GM21737 (cell line): ENCODE measurements around the gene ASCL2.

Experiments used
- ATAC-seq: cut with Tn5 transposase; IDR thresholded peaks from one replicate; pipeline ENCODE4 v1.9.1; 2021; ENCODE audit warnings: mild to moderate bottlenecking, moderate library complexity; ENCODE audit not compliant: unreplicated experiment

The ASCL2 gene

GRCh38 chr11:2309251-2310072, 39.1 kb upstream of the ASCL2 start:
- ATAC-seq, result no peak

DNA sequence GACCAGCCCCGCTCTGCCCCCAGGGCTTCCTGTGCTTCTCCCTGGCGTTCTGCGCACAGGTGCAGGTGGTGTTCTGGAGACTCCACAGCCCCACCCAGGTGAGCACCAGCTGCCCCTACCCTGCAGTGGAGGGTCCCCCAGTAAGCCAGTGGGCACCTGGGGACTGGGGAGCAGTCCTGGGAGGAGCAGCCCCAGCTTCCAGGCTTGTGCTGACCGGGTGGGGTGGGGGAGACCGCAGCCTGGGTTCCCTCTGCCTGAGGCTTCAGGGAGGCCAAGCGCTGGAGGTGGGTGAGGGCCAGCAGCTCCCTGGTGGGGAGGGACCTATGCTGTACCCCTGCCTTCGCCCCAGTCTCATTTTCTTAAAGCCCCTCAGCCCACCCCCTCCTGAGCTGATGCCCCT, 38.3 kb upstream of the ASCL2 start:
- no peak for ATAC-seq

DNA sequence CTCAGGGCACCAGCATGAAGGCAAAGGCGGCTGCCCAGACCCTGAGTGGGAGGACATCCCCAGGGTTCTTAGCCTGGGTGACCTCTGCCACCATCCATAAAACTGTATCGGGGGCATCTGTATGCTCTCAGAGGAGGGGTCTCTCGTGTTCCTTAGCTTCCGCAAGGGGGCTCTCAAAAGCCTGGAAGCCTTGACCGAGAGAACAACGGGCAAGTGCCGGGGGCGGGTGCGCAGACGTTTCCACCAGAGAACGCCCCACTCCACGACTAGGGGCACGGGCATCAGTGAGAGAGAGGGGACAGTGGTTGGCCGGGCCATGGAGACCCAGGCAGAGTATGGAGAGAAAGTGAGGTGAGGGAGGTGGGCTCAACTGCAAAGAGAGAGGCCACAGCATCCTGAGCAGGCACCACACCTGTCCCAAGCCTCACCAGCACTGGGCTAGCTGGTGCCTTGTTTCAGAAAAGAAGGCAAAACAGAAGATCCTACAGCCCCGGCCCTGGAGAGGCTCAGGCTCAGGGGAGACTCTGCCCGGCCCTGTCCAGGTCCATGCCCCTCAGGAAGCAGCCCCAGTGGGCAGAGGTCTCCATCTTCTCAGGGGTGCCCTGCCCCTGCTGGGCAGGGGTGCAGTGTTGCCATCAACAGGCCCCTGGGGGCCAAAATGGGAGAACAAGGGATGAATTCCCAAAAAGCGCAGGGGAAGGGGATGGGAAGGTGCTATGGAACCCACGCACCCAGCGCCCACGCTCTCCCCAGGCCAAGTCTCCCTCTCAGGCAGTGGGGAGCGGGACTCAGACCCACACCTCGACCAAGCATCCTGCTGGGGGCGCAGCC, 37.3 kb upstream of the ASCL2 start:
- ATAC-seq, result no peak

DNA sequence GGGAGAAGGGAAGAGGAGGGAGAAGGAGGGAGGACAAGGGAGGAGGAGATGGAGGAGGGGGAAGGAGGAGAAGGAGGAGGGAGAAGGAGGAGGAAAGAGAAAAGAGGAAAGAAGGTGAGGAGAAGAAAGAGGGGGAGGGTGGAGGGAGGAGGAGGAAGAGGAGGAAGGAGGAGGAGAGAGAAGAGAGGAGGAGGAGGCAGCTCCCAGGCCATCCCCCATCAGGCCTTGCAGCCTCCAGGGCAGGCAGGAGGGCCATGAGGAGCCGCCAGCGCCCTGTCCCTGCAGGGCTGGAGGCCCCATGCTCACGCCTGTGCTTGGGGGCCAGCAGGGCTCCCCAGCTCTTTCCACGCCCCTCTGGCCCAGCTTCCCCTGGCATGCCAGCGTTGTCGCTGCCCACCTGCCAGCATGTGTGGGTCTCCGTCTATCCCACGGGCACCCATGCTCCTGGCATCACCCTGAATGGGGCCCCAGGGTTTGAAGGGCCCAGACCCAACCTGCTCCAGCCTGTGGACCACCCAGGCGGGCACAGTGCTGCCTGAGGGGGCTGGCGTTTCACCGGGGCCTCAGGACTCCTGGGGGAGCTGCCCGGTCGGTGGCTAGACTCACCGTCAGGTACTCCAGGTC, 36.6 kb upstream of the ASCL2 start:
- no peak for ATAC-seq

DNA sequence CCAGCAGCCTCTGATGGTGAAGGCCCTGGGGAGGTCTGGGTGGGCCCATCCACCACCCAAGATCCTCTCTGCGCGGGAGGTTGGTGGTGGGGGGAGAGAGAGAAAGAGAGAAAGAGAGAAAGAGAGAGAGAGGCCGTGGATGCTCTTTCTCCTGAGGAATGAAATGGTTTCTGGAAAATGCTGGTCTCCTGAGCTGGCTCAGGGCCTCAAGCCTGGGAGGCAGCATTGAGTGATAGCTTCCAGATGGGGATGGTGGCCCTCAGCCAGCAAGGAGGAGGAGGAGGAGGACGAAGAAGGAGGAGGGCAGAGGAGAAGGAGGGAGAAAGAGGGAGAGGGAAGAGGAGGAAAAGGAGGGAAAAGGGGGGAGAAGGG, 36.0 kb upstream of the ASCL2 start:
- no peak for ATAC-seq

- no peak for ATAC-seq
Measured at GRCh38 chr11:2305788-2306451, 35.5 kb upstream of the ASCL2 start.

DNA sequence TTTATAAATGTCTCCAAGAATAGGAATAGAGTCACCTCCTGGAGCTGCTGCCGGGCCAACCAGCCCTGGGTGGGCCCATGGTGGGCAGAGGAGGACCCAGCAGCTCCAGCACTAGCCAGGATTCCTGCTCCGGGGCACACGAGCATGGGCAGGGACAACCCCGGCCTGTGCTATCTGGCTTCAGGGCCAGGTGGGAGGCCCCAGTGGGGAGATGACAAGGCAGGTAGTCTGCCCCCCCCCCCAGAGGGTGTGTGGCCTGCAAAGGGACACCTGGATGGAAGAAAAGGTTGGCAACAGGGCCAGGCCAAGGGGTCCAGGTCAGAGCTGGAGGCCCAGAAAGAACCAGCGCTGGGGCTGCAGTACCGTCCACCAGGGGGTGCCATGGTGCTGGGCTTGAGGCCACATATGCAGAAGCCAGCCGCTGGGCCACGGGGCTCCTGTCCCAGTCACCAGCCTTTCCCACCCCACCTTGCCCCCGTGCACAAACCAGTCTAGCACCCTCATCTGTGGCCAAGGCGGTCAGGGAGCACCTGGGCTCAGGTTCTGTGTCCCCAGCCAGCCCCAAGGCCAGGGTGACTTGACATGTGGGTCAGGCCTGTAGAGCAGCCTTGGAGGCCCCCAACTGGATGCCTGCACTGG, 34.9 kb upstream of the ASCL2 start:
- ATAC-seq, result no peak

- ATAC-seq, result no peak
Measured at GRCh38 chr11:2304506-2305139, 34.2 kb upstream of the ASCL2 start.

DNA sequence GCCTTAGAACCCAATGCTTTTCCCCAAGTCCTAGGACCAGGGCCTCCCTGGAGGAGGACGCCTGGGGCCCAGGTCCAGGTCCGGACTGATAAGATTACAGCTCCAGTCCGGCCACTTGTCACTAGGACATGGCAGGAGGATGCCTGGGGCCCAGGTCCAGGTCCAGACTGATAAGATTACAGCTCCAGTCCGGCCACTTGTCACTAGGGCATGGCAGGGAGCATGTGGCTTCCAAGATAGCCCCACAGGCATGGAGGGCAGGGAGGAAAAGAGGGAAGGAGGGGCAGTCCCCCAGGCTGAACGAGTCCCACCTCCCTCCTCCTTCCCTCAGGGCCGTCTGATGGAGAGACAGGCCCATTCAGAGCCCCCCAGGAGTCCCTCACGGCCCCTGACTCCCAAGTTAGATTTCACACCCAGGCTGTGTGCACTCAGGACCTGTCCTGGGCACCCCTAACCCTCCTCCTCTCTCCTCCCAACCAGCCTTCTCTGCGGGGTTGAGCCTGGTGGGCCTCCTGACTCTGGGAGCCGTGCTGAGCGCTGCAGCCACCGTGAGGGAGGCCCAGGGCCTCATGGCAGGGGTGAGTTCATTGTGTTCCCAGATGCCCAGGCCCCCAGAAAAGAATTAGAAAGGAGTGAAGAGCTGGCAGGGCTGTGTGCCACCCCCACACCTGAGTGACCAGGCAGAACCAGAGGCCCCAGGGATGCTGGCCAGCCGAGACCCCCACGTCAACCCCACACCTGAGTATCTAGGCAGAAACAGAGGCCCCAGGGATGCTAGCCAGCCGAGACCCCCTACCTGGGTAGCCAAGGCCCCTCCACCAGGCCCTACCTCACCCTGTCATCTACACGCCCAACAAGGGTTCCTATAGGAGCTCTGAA, 33.5 kb upstream of the ASCL2 start:
- ATAC-seq, result no peak

DNA sequence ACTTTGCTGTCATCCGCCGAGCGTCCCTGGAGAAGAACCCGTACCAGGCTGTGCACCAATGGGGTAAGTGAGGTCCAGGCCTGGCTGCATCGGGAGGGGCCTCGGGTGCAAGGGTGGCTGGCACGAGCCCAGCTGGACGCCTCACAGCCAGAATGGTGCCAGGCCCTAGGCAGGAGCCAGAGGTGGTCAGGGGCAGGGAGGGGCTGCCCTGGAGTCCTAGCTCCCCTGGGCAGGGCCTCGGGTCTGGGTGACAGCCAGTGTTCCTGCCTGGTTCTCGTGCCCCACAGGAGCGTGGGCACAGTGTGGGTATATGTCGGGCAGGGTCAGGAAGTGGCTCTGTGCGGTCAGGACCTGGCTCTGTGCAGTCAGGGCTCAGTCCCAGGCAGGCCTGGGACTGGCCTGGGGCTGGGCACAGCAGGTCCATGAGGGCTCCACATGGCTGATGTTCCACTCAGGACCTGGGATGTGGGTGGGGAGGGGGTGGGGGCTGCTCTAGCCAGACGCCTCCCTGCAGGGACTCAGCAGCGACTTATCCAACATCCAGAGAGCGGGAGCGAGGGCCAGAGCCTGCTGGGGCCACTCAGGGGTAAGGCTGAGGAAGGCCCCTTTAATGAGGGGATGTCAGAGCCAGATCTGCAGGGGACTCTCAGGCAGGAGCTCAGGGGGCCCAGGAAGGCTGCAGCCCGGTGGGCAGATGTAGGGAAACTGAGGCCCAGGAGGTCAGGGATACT, 32.7 kb upstream of the ASCL2 start:
- ATAC-seq, result no peak

GRCh38 chr11:2302306-2302895, 32.0 kb upstream of the ASCL2 start:
- ATAC-seq, result no peak

GRCh38 chr11:2301631-2302305, 31.4 kb upstream of the ASCL2 start, which contains the start of the genes C11orf21 and TSPAN32:
Gene C11orf21, minus strand, starts transcription at chr11:2301918. Its CDS starts 110 bp downstream, at chr11:2301808.
Gene TSPAN32, plus strand, starts transcription at chr11:2302013. Its CDS starts 137 bp downstream, at chr11:2302150.
- ATAC-seq, result no peak

- no peak for ATAC-seq
Measured at GRCh38 chr11:2300936-2301630, 30.7 kb upstream of the ASCL2 start.

GRCh38 chr11:2300290-2300935, 30.0 kb upstream of the ASCL2 start:
- no peak for ATAC-seq

DNA sequence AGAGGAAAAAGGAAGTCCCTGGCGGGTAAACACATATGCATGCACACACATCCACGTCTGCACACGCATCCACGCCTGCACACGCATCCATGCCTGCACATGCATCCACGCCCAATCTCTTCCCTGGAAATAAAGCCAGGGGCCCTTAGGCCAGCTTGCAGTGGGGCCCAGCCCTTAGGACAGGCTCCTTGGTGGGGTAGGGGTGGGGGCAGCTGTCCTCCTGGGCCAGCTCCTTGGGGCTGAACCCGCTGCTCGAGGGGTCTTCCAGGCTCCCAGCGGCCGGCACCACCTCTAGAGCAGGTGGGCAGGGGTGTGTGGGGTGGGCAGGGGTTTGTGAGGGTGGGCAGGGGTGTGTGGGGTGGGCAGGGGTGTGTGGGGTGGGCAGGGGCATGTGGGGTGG, 29.4 kb upstream of the ASCL2 start:
- ATAC-seq, result no peak
